ENCODE data around the gene SLC2A13. TPM values are rescaled to one million over a fixed set of nuclear protein-coding genes. Genes with fewer than 3 reads are reported as not detected.

SLC2A13 gene
- polyA plus RNA-seq, 3 donors = 2.2 to 2.9 (median 2.5) TPM

DNA sequence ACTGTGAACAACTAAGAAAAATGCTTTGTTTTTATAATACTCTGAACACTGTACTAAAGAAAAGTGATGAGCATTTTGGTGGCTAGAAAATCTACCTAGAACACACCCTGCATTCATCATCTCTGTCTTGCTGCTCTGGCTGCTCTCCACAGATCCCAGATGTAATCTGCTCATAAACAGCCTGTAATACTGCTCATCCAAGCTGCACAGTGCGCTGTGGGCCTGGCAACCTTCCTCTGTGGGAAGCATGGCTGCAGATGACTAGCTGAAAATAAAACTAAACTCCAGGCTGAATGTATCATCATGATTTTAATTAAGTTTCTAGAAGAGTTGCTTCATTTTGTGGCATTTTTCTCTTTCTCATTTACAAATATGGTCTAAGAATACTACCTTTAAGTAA is 200.7 kb downstream of the SLC2A13 start:
- Histone ChIP-seq H3K4me2 (replicated peaks; ENCODE audit: extremely low read depth, low read length, poor library complexity, severe bottlenecking) (no peak overlapping the region), H3K79me2 (ENCODE audit: insufficient read depth, low read length) (no peaks in the 10 kb centered on the region), H3K27ac (ENCODE audit: low read depth in 1 of 2, low read length in 2 of 2) (no peak overlapping the region), H3K4me1 (ENCODE audit: control insufficient read depth in 1 of 2, insufficient read depth in 2 of 2, low read length in 2 of 2) (no peaks in the 10 kb centered on the region), H3K36me3 (replicated peaks in 1 of 2; ENCODE audit: control insufficient read depth in 1 of 2, insufficient read depth in 2 of 2, low read length in 2 of 2) (no peaks in the 10 kb centered on the region), H2AFZ (ENCODE audit: insufficient read depth, low read depth, low read length, poor library complexity, severe bottlenecking) (no peak overlapping the region), H4K20me1 (ENCODE audit: insufficient read depth, low read length) (no peaks in the 10 kb centered on the region), H3K4me3 (replicated peaks in 1 of 3; ENCODE audit: low read depth in 2 of 3, low read length in 3 of 3) (no peak overlapping the region), H3K9ac (ENCODE audit: insufficient read depth, low read length, poor library complexity, severe bottlenecking) (no peak overlapping the region), H3K9me3 (replicated peaks in 1 of 2; ENCODE audit: control insufficient read depth in 1 of 2, insufficient read depth in 1 of 2, low read length in 2 of 2) (no peaks in the 10 kb centered on the region), H3K27me3 (ENCODE audit: control insufficient read depth in 2 of 2, insufficient read depth in 2 of 2, low read length in 2 of 2) (no peaks in the 10 kb centered on the region)
- H3K36me3 Mint-ChIP-seq = no peaks in the 10 kb centered on the region
- intact Hi-C loops (cut with micrococcal nuclease) = no loop called here
- H3K4me3 Mint-ChIP-seq = no peak overlapping the region
- no peak for DNase-seq
- peaks cover 0 to 5% (median 0%) of the 10 kb centered on the region in 3 donors for H3K27me3 Mint-ChIP-seq (ENCODE audit: low read depth in 3 of 3)
- H3K4me1 Mint-ChIP-seq = peaks cover 2% of the 10 kb centered on the region
- WGBS (ENCODE audit: insufficient coverage) = no CpG with 5 or more reads among the region's 1 CpG
- no peak overlapping the region for H3K27ac Mint-ChIP-seq
- H3K9me3 Mint-ChIP-seq = peaks cover 0 to 3% (median 2%) of the 10 kb centered on the region in 7 donors
- TF ChIP-seq, protein P1, sequence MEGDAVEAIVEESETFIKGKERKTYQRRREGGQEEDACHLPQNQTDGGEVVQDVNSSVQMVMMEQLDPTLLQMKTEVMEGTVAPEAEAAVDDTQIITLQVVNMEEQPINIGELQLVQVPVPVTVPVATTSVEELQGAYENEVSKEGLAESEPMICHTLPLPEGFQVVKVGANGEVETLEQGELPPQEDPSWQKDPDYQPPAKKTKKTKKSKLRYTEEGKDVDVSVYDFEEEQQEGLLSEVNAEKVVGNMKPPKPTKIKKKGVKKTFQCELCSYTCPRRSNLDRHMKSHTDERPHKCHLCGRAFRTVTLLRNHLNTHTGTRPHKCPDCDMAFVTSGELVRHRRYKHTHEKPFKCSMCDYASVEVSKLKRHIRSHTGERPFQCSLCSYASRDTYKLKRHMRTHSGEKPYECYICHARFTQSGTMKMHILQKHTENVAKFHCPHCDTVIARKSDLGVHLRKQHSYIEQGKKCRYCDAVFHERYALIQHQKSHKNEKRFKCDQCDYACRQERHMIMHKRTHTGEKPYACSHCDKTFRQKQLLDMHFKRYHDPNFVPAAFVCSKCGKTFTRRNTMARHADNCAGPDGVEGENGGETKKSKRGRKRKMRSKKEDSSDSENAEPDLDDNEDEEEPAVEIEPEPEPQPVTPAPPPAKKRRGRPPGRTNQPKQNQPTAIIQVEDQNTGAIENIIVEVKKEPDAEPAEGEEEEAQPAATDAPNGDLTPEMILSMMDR (IDR thresholded peaks at IDR 0.05) = no peak

DNA sequence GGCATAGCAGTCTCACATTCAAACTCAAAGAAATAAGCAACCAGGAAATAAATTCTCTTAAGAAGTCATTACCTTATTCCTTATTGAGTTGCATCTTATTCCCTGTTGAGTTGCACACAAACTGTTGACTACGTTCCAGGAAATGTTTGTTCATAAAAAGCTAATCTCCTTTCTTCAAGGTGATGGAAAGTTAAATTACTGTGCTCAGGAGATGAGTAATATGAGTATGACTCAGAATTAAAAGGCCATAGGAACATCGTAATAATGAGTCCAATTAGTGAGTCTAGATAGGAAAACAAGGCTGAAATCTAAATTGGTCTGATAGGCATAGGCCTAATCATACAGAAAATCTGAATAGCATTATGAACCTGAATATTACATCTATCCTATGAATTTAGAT is 203.1 kb downstream of the SLC2A13 start:
- Histone ChIP-seq H3K27me3 (ENCODE audit: control insufficient read depth in 2 of 2, insufficient read depth in 2 of 2, low read length in 2 of 2) (no peaks in the 10 kb centered on the region), H3K9ac (ENCODE audit: insufficient read depth, low read length, poor library complexity, severe bottlenecking) (no peak overlapping the region), H4K20me1 (ENCODE audit: insufficient read depth, low read length) (no peaks in the 10 kb centered on the region), H3K4me3 (replicated peaks in 1 of 3; ENCODE audit: low read depth in 2 of 3, low read length in 3 of 3) (no peak overlapping the region), H3K27ac (ENCODE audit: low read depth in 1 of 2, low read length in 2 of 2) (no peak overlapping the region), H2AFZ (ENCODE audit: insufficient read depth, low read depth, low read length, poor library complexity, severe bottlenecking) (no peak overlapping the region), H3K9me3 (replicated peaks in 1 of 2; ENCODE audit: control insufficient read depth in 1 of 2, insufficient read depth in 1 of 2, low read length in 2 of 2) (no peaks in the 10 kb centered on the region), H3K4me1 (ENCODE audit: control insufficient read depth in 1 of 2, insufficient read depth in 2 of 2, low read length in 2 of 2) (no peaks in the 10 kb centered on the region), H3K36me3 (replicated peaks in 1 of 2; ENCODE audit: control insufficient read depth in 1 of 2, insufficient read depth in 2 of 2, low read length in 2 of 2) (no peaks in the 10 kb centered on the region), H3K79me2 (ENCODE audit: insufficient read depth, low read length) (no peaks in the 10 kb centered on the region), H3K4me2 (replicated peaks; ENCODE audit: extremely low read depth, low read length, poor library complexity, severe bottlenecking) (no peak overlapping the region)
- Mint-ChIP-seq H3K9me3 (peaks cover 0 to 6% (median 2%) of the 10 kb centered on the region in 7 donors), H3K27me3 (ENCODE audit: low read depth in 3 of 3) (peaks cover 0 to 1% (median 0%) of the 10 kb centered on the region in 3 donors), H3K27ac (no peak overlapping the region), H3K4me3 (no peak overlapping the region), H3K36me3 (no peaks in the 10 kb centered on the region), H3K4me1 (no peaks in the 10 kb centered on the region)
- intact Hi-C loops (cut with micrococcal nuclease) = no loop called here
- DNase-seq = no peak
- WGBS (ENCODE audit: insufficient coverage) = no CpG with 5 or more reads among the region's 2 CpGs
- TF ChIP-seq, protein P1 (IDR thresholded peaks at IDR 0.05) = no peak
